ENCODE results near the gene COA7.

Gene COA7

GRCh38 chr1:52669696-52670095 lies 28.5 kb downstream of the COA7 start:
- DNase-seq (ENCODE audit: low read depth) = no peak

- DNase-seq (ENCODE audit: low read depth) = no peak
Measured at GRCh38 chr1:52668711-52669110, 29.4 kb downstream of the COA7 start.

- no peak for DNase-seq (ENCODE audit: low read depth)
Measured at GRCh38 chr1:52667984-52668383, 30.2 kb downstream of the COA7 start.

- no peak for DNase-seq (ENCODE audit: low read depth)
Measured at GRCh38 chr1:52667290-52667689, 30.9 kb downstream of the COA7 start.

GRCh38 chr1:52665006-52665941 lies 32.9 kb downstream of the COA7 start:
- DNase-seq (ENCODE audit: low read depth) = peak; percentile 48

GRCh38 chr1:52663716-52664115 lies 34.4 kb downstream of the COA7 start:
- DNase-seq (ENCODE audit: low read depth) = peak; percentile 38

GRCh38 chr1:52662645-52663313 lies 35.4 kb downstream of the COA7 start:
- DNase-seq (ENCODE audit: low read depth) = peak; percentile 53

- DNase-seq (ENCODE audit: low read depth) = no peak
Measured at GRCh38 chr1:52660807-52661206, 37.3 kb downstream of the COA7 start.

- DNase-seq (ENCODE audit: low read depth) = no peak
Measured at GRCh38 chr1:52659851-52660596, 38.1 kb downstream of the COA7 start.

- DNase-seq (ENCODE audit: low read depth) = no peak
Measured at GRCh38 chr1:52659356-52659755, 38.8 kb downstream of the COA7 start.

GRCh38 chr1:52658795-52659194 lies 39.4 kb downstream of the COA7 start:
- DNase-seq (ENCODE audit: low read depth) = no peak

- DNase-seq (ENCODE audit: low read depth) = no peak
Measured at GRCh38 chr1:52657702-52658101, 40.4 kb downstream of the COA7 start.

GRCh38 chr1:52654063-52654462 lies 44.1 kb downstream of the COA7 start:
- no peak for DNase-seq (ENCODE audit: low read depth)

- DNase-seq (ENCODE audit: low read depth) = no peak
Measured at GRCh38 chr1:52653207-52653849, 44.8 kb downstream of the COA7 start.

- DNase-seq (ENCODE audit: low read depth) = no peak
Measured at GRCh38 chr1:52651904-52652303, 46.2 kb downstream of the COA7 start.

GRCh38 chr1:52645261-52645660 lies 52.9 kb downstream of the COA7 start:
- no peak for DNase-seq (ENCODE audit: low read depth)

GRCh38 chr1:52641307-52641706 lies 56.8 kb downstream of the COA7 start:
- DNase-seq (ENCODE audit: low read depth) = no peak

GRCh38 chr1:52640697-52641096 lies 57.5 kb downstream of the COA7 start:
- DNase-seq (ENCODE audit: low read depth) = no peak

GRCh38 chr1:52637946-52638345 lies 60.2 kb downstream of the COA7 start:
- DNase-seq (ENCODE audit: low read depth) = no peak

- DNase-seq (ENCODE audit: low read depth) = no peak
Measured at GRCh38 chr1:52636721-52637695, 61.1 kb downstream of the COA7 start.

All from fibroblast of the conjunctiva (primary cell).